Coronary artery (tissue), 2 donors: ENCODE results near the gene INCENP.

Source experiments
- DNase-seq: peaks from one replicate; pipeline ENCODE4 v3.0.0-alpha.2; 2017; ENCODE audit warnings: low spot score
- H3K27ac ChIP-seq, 2 donors: fragments of 200-600 bp; sonication (generic); one replicate each; pipeline ENCODE4 v1.5.1; 2016 to 2019
- H3K4me3 ChIP-seq: fragments of 200-600 bp; sonication (generic); 2 replicates; pipeline ENCODE4 v1.5.1; 2016; ENCODE audit warnings: mild to moderate bottlenecking, moderate library complexity
- TF ChIP-seq, protein P1 (sequence below): fragments of 200-600 bp; sonication (generic); IDR thresholded peaks from one replicate; pipeline ENCODE4 v1.5.1; 2019; ENCODE audit warnings: antibody characterized with exemption

Gene INCENP

GRCh38 chr11:62141111-62142042 is 17.6 kb downstream of the INCENP start:
- DNase-seq = peak; percentile 50
- TF ChIP-seq, protein P1, sequence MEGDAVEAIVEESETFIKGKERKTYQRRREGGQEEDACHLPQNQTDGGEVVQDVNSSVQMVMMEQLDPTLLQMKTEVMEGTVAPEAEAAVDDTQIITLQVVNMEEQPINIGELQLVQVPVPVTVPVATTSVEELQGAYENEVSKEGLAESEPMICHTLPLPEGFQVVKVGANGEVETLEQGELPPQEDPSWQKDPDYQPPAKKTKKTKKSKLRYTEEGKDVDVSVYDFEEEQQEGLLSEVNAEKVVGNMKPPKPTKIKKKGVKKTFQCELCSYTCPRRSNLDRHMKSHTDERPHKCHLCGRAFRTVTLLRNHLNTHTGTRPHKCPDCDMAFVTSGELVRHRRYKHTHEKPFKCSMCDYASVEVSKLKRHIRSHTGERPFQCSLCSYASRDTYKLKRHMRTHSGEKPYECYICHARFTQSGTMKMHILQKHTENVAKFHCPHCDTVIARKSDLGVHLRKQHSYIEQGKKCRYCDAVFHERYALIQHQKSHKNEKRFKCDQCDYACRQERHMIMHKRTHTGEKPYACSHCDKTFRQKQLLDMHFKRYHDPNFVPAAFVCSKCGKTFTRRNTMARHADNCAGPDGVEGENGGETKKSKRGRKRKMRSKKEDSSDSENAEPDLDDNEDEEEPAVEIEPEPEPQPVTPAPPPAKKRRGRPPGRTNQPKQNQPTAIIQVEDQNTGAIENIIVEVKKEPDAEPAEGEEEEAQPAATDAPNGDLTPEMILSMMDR = no peak
- Histone ChIP-seq H3K4me3 (no peak overlapping the region), H3K27ac (no peak overlapping the region)

GRCh38 chr11:62142043-62142375 is 18.2 kb downstream of the INCENP start:
- DNase-seq = peak; percentile 57
- TF ChIP-seq, protein P1 = no peak

GRCh38 chr11:62142921-62143320 is 19.1 kb downstream of the INCENP start:
- TF ChIP-seq, protein P1 = no peak
- peak; percentile 38 for DNase-seq
- Histone ChIP-seq H3K27ac (no peak overlapping the region), H3K4me3 (no peak overlapping the region)

More at GRCh38 chr11:62142043-62142375, 18.2 kb downstream of the INCENP start:
- H3K27ac ChIP-seq = no peak overlapping the region
- H3K4me3 ChIP-seq = no peak overlapping the region

DNA sequence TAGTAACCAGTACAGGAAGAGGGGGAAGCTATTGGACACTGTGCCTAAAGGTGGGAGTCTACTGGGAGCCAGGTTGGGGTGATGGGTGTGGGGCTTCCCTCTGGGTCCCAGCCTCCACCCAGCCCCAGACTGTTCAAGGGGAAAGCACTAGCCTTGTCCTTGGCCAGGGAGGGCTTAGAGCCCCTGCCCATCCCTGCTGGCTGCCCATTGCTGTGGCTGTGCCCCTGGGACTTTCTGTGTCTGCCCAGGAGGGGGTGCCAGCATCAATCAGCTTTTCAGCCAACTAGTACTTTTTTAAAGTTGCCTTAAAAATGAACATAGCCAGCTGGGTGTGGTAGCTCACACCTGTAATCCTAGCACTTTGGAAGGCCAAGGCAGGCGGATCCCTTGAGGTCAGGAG is 19.9 kb downstream of the INCENP start:
- Histone ChIP-seq H3K4me3 (no peak overlapping the region), H3K27ac (no peak overlapping the region)
- TF ChIP-seq, protein P1 = no peak
- peak; percentile 57 for DNase-seq

GRCh38 chr11:62144641-62145255 is 20.9 kb downstream of the INCENP start:
- no peak overlapping the region for H3K4me3 ChIP-seq
- TF ChIP-seq, protein P1 = no peak
- peak; percentile 62 for DNase-seq
- no peak overlapping the region for H3K27ac ChIP-seq

DNA sequence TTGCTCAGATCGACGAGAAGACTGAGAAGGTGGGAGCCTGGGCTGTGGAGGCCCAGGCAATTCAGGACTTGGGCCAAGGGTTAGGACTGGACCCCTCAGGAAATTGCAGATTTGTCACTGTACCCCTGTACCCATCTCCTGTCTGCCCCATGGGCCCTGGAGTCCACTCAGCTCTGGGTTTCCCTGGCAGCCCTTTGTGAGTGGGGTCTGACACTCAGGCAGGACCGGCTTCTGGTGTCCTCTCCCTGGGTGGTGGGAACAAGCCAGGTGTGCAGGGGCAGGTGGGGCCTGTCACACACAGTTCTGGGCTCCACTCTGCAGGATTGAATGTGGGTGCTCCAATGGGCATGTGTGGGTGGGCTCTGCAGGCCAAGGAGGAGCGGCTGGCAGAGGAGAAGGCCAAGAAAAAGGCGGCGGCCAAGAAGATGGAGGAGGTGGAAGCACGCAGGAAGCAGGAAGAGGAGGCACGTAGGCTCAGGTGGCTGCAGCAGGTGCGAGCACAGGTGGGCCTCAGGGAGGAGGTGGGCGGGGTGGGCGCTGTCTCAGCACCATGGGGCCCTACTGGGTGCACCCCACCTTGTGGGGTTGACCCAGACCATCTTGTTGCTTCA is 21.6 kb downstream of the INCENP start:
- H3K4me3 ChIP-seq = no peak overlapping the region
- TF ChIP-seq, protein P1 = no peak
- H3K27ac ChIP-seq = no peak overlapping the region
- peak; percentile 65 for DNase-seq
